ENCODE results near the gene HBZ. TPM values are rescaled to one million over a fixed set of nuclear protein-coding genes. Genes with fewer than 3 reads are reported as not detected.

The HBZ gene
- polyA plus RNA-seq, 1 donor: 5.6 TPM

DNA sequence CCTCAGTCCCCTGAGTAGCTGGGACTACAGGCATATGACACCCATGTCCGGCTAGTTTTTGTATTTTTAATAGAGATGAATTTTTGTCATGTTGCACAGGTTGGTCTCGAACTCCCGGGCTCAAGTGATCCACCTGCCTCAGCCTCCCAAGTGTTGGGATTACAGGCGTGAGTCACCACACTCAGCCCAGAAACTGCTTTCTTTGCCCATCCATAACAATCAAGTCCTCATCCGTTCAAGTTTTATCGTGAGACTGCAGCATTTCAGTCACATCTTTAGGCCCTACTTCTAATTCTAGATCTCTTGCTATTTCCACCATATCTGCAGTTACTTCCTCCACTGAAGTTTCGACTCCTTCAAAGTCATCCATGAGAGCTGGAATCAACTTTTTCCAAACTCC lies 20.3 kb upstream of the HBZ start:
- Histone ChIP-seq H3K27me3 (ENCODE audit: control insufficient read depth, insufficient read depth, low read length) (no peaks in the 10 kb centered on the region), H3K36me3 (ENCODE audit: control insufficient read depth, insufficient read depth, low read length) (peaks cover 5% of the 10 kb centered on the region), H3K27ac (ENCODE audit: low read length) (no peak overlapping the region), H3K4me3 (ENCODE audit: low read length) (no peak overlapping the region), H3K9me3 (ENCODE audit: control insufficient read depth, low read depth, low read length) (no peaks in the 10 kb centered on the region), H3K4me1 (ENCODE audit: control insufficient read depth, insufficient read depth, low read length) (no peaks in the 10 kb centered on the region)
- WGBS (ENCODE audit: insufficient coverage, low lambda C conversion rate): 90% methylated on average over 2 of the region's 7 CpGs
- no peak for DNase-seq

DNA sequence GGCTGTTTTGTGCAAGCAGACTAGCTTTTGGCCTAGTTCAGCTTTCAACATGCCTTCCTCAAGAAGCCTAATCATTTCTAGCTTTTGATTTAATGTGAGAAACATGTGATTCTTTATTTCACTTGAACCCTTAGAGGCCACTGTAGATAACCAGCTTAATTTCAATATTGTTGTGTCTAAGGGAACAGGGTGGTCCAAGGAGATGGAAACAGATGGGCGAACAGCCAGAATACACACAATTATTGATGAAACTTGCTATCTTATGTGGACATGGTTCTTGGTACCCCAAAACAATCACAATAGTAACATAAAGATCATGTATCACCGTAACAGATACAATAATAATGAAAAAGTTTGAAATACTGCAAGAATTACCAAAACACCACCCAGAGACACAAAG lies 18.7 kb upstream of the HBZ start:
- no peak for DNase-seq

GRCh38 chr16:138049-138417 lies 14.4 kb upstream of the HBZ start:
- peak overlapping the region; percentile 56 for H3K27ac ChIP-seq (ENCODE audit: low read length)
- peaks cover 5% of the 10 kb centered on the region for H3K4me1 ChIP-seq (ENCODE audit: control insufficient read depth, insufficient read depth, low read length)
- H3K36me3 ChIP-seq (ENCODE audit: control insufficient read depth, insufficient read depth, low read length): no peaks in the 10 kb centered on the region
- peak overlapping the region; percentile 88 for H3K4me3 ChIP-seq (ENCODE audit: low read length)
- WGBS (ENCODE audit: insufficient coverage, low lambda C conversion rate): no CpG with 5 or more reads among the region's 30 CpGs
- H3K27me3 ChIP-seq (ENCODE audit: control insufficient read depth, insufficient read depth, low read length): peaks cover 2% of the 10 kb centered on the region
- H3K9me3 ChIP-seq (ENCODE audit: control insufficient read depth, low read depth, low read length): no peaks in the 10 kb centered on the region
- peak in 1 of 2 donors; percentile 27 for DNase-seq

More for the DNA sequence above, 18.7 kb upstream of the HBZ start:
- Histone ChIP-seq H3K36me3 (ENCODE audit: control insufficient read depth, insufficient read depth, low read length) (peaks cover 3% of the 10 kb centered on the region), H3K4me1 (ENCODE audit: control insufficient read depth, insufficient read depth, low read length) (peaks cover 5% of the 10 kb centered on the region), H3K27me3 (ENCODE audit: control insufficient read depth, insufficient read depth, low read length) (no peaks in the 10 kb centered on the region), H3K9me3 (ENCODE audit: control insufficient read depth, low read depth, low read length) (no peaks in the 10 kb centered on the region), H3K27ac (ENCODE audit: low read length) (no peak overlapping the region), H3K4me3 (ENCODE audit: low read length) (no peak overlapping the region)
- WGBS (ENCODE audit: insufficient coverage, low lambda C conversion rate): 100% methylated on average over 2 of the region's 2 CpGs

DNA sequence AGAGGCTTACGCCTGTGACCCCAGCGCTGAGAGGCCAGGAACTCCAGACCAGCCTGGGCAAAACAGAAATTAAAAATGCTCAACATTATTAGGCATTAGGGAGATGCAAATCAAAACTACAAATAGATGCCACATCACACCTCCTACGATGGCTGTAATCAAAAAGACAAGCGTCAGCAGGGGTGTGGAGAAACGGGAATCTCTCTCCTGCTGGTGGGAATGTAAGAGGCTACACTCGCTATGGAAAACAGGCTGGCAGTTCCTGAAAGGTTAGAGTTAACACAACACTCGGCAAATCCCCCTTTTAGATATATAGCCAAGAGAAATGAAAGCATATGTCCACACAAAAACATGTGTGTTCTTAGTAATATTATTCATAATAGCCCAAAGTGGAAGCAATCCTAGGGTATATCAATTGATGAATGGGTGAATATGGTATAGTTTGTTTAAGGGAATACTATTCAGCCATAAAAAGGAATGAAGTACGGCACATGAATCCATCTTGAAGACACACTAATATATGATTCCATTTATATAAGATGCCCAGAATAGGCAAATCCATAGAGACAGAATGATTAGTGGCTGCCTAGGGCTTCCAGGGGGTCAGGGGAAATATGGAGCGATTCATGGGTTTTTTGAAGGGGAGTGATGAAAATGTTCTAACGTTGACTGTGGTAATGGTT lies 12.1 kb upstream of the HBZ start:
- Histone ChIP-seq H3K36me3 (ENCODE audit: control insufficient read depth, insufficient read depth, low read length) (no peaks in the 10 kb centered on the region), H3K27ac (ENCODE audit: low read length) (no peak overlapping the region), H3K27me3 (ENCODE audit: control insufficient read depth, insufficient read depth, low read length) (peaks cover 5% of the 10 kb centered on the region), H3K4me1 (ENCODE audit: control insufficient read depth, insufficient read depth, low read length) (peaks cover 5% of the 10 kb centered on the region), H3K9me3 (ENCODE audit: control insufficient read depth, low read depth, low read length) (no peaks in the 10 kb centered on the region), H3K4me3 (ENCODE audit: low read length) (no peak overlapping the region)
- no CpG with 5 or more reads among the region's 10 CpGs for WGBS (ENCODE audit: insufficient coverage, low lambda C conversion rate)
- no peak for DNase-seq

DNA sequence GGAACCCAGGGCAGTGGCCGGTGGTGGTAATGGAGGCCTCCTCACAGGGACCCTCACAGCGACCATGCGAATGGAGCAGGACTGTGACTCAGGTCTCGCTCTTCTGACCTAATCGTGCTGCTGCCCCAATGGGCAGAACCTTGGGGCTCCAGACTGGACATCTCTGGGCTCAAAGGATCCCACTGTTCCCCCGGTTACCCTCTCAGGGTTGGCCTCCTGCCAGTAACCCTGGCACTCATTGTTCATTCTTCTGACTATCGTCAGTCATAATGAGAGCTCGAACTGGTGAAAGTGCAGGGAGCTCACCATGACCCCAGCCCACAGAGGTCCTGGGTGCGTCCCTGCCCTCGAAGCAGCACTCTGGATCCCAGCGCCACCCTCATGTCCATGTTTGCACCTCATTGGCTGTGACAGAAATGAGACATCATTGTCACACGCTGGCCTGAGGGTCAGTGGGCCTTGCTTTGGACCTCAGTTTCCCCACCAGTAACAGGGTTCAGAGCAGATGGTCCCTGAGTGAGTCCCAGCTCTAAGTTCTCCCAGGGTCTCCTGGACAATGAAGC lies 10.0 kb upstream of the HBZ start:
- no CpG with 5 or more reads among the region's 12 CpGs for WGBS (ENCODE audit: insufficient coverage, low lambda C conversion rate)
- Histone ChIP-seq H3K27ac (ENCODE audit: low read length) (no peak overlapping the region), H3K4me1 (ENCODE audit: control insufficient read depth, insufficient read depth, low read length) (peaks cover 2% of the 10 kb centered on the region), H3K36me3 (ENCODE audit: control insufficient read depth, insufficient read depth, low read length) (no peaks in the 10 kb centered on the region), H3K9me3 (ENCODE audit: control insufficient read depth, low read depth, low read length) (no peaks in the 10 kb centered on the region), H3K4me3 (ENCODE audit: low read length) (no peak overlapping the region), H3K27me3 (ENCODE audit: control insufficient read depth, insufficient read depth, low read length) (peaks cover 5% of the 10 kb centered on the region)
- DNase-seq: no peak

DNA sequence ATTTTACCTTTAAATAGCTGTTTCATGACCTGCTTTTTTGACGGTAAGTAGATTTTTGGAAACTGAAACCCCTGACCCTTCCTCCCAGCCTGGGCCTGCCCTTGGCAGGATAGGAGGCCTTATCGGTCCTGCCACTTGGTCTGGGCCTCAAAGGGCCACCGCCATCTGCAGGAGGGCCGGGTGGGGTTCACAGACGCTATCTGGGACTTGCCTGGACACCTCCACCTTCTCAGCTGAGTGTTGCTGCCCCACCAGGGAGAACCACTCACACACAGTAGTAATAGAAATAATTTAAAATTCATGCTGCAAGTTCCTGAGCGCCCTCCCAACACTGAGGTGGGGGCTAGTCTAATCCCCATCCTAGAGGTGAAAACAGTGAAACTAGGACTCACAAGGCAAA lies 9.4 kb upstream of the HBZ start:
- WGBS (ENCODE audit: insufficient coverage, low lambda C conversion rate): no CpG with 5 or more reads among the region's 6 CpGs

GRCh38 chr16:143456-143855 lies 9.0 kb upstream of the HBZ start:
- no peak for DNase-seq
- peaks cover 6% of the 10 kb centered on the region for H3K27me3 ChIP-seq (ENCODE audit: control insufficient read depth, insufficient read depth, low read length)
- WGBS (ENCODE audit: insufficient coverage, low lambda C conversion rate): no CpG with 5 or more reads among the region's 6 CpGs
- no peak overlapping the region for H3K4me3 ChIP-seq (ENCODE audit: low read length)
- no peaks in the 10 kb centered on the region for H3K36me3 ChIP-seq (ENCODE audit: control insufficient read depth, insufficient read depth, low read length)
- no peaks in the 10 kb centered on the region for H3K9me3 ChIP-seq (ENCODE audit: control insufficient read depth, low read depth, low read length)
- no peak overlapping the region for H3K27ac ChIP-seq (ENCODE audit: low read length)
- no peaks in the 10 kb centered on the region for H3K4me1 ChIP-seq (ENCODE audit: control insufficient read depth, insufficient read depth, low read length)

More for the DNA sequence above, 9.4 kb upstream of the HBZ start:
- Histone ChIP-seq H3K27ac (ENCODE audit: low read length) (no peak overlapping the region), H3K36me3 (ENCODE audit: control insufficient read depth, insufficient read depth, low read length) (no peaks in the 10 kb centered on the region), H3K27me3 (ENCODE audit: control insufficient read depth, insufficient read depth, low read length) (peaks cover 5% of the 10 kb centered on the region), H3K9me3 (ENCODE audit: control insufficient read depth, low read depth, low read length) (no peaks in the 10 kb centered on the region), H3K4me3 (ENCODE audit: low read length) (no peak overlapping the region), H3K4me1 (ENCODE audit: control insufficient read depth, insufficient read depth, low read length) (no peaks in the 10 kb centered on the region)
- DNase-seq: no peak

- Histone ChIP-seq H3K4me1 (ENCODE audit: control insufficient read depth, insufficient read depth, low read length) (no peaks in the 10 kb centered on the region), H3K27me3 (ENCODE audit: control insufficient read depth, insufficient read depth, low read length) (peaks cover 15% of the 10 kb centered on the region), H3K36me3 (ENCODE audit: control insufficient read depth, insufficient read depth, low read length) (no peaks in the 10 kb centered on the region), H3K27ac (ENCODE audit: low read length) (no peak overlapping the region), H3K4me3 (ENCODE audit: low read length) (no peak overlapping the region), H3K9me3 (ENCODE audit: control insufficient read depth, low read depth, low read length) (no peaks in the 10 kb centered on the region)
- 83% methylated on average over 1 of the region's 14 CpGs for WGBS (ENCODE audit: insufficient coverage, low lambda C conversion rate)
- no peak for DNase-seq
Observed at GRCh38 chr16:144797-145252, 7.6 kb upstream of the HBZ start.

GRCh38 chr16:146646-147045 lies 5.8 kb upstream of the HBZ start:
- WGBS (ENCODE audit: insufficient coverage, low lambda C conversion rate): 92% methylated on average over 2 of the region's 2 CpGs
- H3K27ac ChIP-seq (ENCODE audit: low read length): no peak overlapping the region
- no peaks in the 10 kb centered on the region for H3K9me3 ChIP-seq (ENCODE audit: control insufficient read depth, low read depth, low read length)
- H3K4me1 ChIP-seq (ENCODE audit: control insufficient read depth, insufficient read depth, low read length): no peaks in the 10 kb centered on the region
- DNase-seq: no peak
- H3K36me3 ChIP-seq (ENCODE audit: control insufficient read depth, insufficient read depth, low read length): no peaks in the 10 kb centered on the region
- H3K27me3 ChIP-seq (ENCODE audit: control insufficient read depth, insufficient read depth, low read length): peaks cover 19% of the 10 kb centered on the region
- no peak overlapping the region for H3K4me3 ChIP-seq (ENCODE audit: low read length)

DNA sequence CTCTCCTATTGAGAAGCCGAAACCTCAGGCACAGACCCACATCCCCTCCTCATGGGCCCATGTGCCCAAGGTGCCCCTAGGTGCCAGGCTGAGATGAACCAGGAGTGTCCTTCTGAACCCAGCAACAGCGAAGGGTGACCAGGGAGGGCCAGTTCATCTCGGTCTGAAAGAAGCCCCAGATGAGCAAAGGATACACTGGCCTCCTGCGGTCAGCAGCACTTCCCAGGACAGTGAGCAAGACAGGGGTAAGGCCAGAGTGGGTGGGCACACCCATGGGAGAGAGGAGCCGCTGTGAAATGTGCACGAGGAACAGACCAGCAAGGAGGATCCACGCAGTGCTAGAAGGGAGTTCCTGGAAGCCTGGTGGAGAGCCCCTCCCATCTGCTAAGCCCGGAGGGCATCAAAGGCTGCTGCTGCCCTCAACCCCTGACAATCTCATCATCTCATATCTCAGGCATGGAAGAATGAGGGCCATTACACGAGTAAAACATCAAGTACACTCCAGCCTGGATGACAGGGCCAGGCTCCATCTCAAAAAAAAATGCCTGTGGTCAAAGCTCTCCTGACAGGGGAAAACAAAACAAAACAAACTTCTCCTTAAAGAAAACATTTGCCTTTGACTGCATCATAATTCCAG lies 3.3 kb upstream of the HBZ start:
- Histone ChIP-seq H3K27ac (ENCODE audit: low read length) (no peak overlapping the region), H3K36me3 (ENCODE audit: control insufficient read depth, insufficient read depth, low read length) (no peaks in the 10 kb centered on the region), H3K4me1 (ENCODE audit: control insufficient read depth, insufficient read depth, low read length) (no peaks in the 10 kb centered on the region), H3K9me3 (ENCODE audit: control insufficient read depth, low read depth, low read length) (no peaks in the 10 kb centered on the region), H3K4me3 (ENCODE audit: low read length) (no peak overlapping the region), H3K27me3 (ENCODE audit: control insufficient read depth, insufficient read depth, low read length) (peaks cover 23% of the 10 kb centered on the region)
- no peak for DNase-seq
- WGBS (ENCODE audit: insufficient coverage, low lambda C conversion rate): no CpG with 5 or more reads among the region's 9 CpGs
